Adipocyte (in vitro differentiated cells): ENCODE results near the gene METTL23.
A peak's percentile ranks its signal among the peaks of the same experiment; 100 is the strongest.

ENCODE experiments used
- DNase-seq: peaks from one replicate; pipeline ENCODE4 v3.0.0-alpha.2; 2015; ENCODE audit warnings: low read depth
- H3K27me3 ChIP-seq: replicated peaks from 2 replicates; pipeline ENCODE4 v1.7.0; 2013; ENCODE audit warnings: mild to moderate bottlenecking, low read length, moderate library complexity; ENCODE audit not compliant: control insufficient read depth, insufficient read depth
- H3K36me3 ChIP-seq: 2 replicates; pipeline ENCODE4 v1.7.0; 2013; ENCODE audit warnings: low read length, mild to moderate bottlenecking, moderate library complexity; ENCODE audit not compliant: control insufficient read depth, insufficient read depth, severe bottlenecking
- H3K4me1 ChIP-seq: 2 replicates; pipeline ENCODE4 v1.7.0; 2013; ENCODE audit warnings: mild to moderate bottlenecking, low read length, moderate library complexity; ENCODE audit not compliant: control insufficient read depth, insufficient read depth
- H3K4me3 ChIP-seq: 2 replicates; pipeline ENCODE4 v1.7.0; 2013; ENCODE audit warnings: mild to moderate bottlenecking, low read length, moderate library complexity
- H3K9ac ChIP-seq: 2 replicates; pipeline ENCODE4 v1.7.0; 2013; ENCODE audit warnings: mild to moderate bottlenecking, low read length, moderate library complexity
- H3K9me3 ChIP-seq: 2 replicates; pipeline ENCODE4 v1.7.0; 2013; ENCODE audit warnings: mild to moderate bottlenecking, low read length, moderate library complexity; ENCODE audit not compliant: control insufficient read depth

METTL23 gene

GRCh38 chr17:76753061-76753961 is 26.7 kb downstream of the METTL23 start:
- Histone ChIP-seq H3K36me3 (peaks cover 44% of the 10 kb centered on the region), H3K9me3 (no peaks in the 10 kb centered on the region), H3K27me3 (no peaks in the 10 kb centered on the region), H3K9ac (no peak overlapping the region), H3K4me1 (no peaks in the 10 kb centered on the region), H3K4me3 (no peak overlapping the region)
- no peak for DNase-seq

DNA sequence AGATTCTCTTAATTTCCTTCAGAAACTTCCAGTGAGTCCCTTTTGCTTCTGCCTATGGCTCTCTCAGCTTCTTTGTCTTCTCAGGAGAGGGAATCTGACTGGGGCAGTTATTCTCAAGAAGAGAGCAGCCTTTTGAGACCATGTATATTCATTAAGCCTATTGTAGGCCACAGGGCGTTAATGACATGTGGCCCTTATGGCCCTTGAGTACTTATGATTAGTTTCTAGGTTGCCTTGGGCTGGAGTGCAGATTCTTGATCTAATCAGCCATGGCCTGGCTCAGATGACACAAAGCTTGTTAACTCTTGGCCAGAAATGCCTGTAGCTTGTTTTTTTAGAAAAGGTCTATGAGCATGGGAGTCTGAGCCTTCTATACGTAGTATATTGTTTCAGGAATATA is 28.6 kb downstream of the METTL23 start:
- H3K27me3 ChIP-seq: no peaks in the 10 kb centered on the region
- H3K9ac ChIP-seq: no peak overlapping the region
- H3K4me3 ChIP-seq: no peak overlapping the region
- DNase-seq: no peak
- H3K4me1 ChIP-seq: no peaks in the 10 kb centered on the region
- H3K9me3 ChIP-seq: no peaks in the 10 kb centered on the region
- H3K36me3 ChIP-seq: peaks cover 50% of the 10 kb centered on the region

- Histone ChIP-seq H3K27me3 (no peaks in the 10 kb centered on the region), H3K9me3 (no peaks in the 10 kb centered on the region), H3K4me1 (no peaks in the 10 kb centered on the region), H3K9ac (no peak overlapping the region), H3K4me3 (no peak overlapping the region), H3K36me3 (peaks cover 49% of the 10 kb centered on the region)
- no peak for DNase-seq
Observed at GRCh38 chr17:76757256-76757655, 30.6 kb downstream of the METTL23 start.

DNA sequence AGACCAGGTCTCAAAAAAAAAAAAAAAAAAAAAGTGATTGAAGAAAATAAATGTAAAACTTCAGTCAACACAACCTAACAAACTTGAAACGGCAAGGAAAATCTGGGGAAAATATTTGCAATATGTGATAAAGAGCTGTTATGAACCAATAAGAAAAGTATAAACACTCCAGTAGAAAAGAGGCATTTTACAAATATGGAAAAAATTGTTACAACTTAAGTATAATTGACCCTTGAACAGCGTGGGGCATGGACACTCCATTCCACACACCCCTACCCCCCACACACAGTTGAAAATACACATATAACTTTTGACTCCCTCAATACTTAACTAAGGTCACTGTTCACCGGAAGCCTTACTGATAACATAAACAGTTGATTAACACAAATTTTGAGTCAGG is 31.9 kb downstream of the METTL23 start:
- Histone ChIP-seq H3K27me3 (no peaks in the 10 kb centered on the region), H3K9ac (no peak overlapping the region), H3K36me3 (peaks cover 40% of the 10 kb centered on the region), H3K9me3 (no peaks in the 10 kb centered on the region), H3K4me1 (no peaks in the 10 kb centered on the region), H3K4me3 (no peak overlapping the region)
- no peak for DNase-seq

GRCh38 chr17:76772842-76773525 is 46.3 kb downstream of the METTL23 start:
- Histone ChIP-seq H3K36me3 (peaks cover 63% of the 10 kb centered on the region), H3K4me3 (peak overlapping the region; percentile 45)
- peak; percentile 81 for DNase-seq

DNA sequence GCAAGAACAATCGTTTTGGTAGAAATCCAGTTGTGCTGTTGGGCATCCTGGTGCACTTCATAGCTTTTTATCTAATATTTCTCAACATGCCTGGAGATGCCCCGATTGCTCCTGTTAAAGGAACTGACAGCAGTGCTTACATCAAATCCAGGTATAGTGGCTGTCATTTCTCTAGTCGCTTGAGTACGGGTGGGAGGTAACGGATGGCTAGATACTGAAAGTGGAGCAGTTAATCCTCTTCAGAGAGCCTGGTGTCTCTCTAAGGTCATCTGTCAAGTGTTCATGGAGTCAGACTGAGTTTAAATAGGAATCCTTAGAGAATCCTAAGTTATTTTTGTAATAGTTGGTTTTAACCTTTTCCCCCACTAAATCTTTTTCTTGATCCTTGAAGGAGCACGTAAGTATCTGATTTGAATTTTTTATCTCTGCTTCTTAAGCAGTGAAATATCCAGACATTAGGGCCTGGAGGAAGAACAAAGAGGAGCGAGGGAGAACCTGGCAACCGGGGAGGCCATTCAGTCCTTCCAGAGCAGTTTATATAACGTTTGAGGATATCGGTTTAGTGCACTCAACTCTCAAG is 48.5 kb downstream of the METTL23 start:
- peaks cover 8% of the 10 kb centered on the region for H3K4me1 ChIP-seq
- peaks cover 54% of the 10 kb centered on the region for H3K36me3 ChIP-seq
- H3K9me3 ChIP-seq: no peaks in the 10 kb centered on the region
- H3K9ac ChIP-seq: no peak overlapping the region
- H3K27me3 ChIP-seq: no peaks in the 10 kb centered on the region
- H3K4me3 ChIP-seq: no peak overlapping the region
- no peak for DNase-seq

More at GRCh38 chr17:76772842-76773525, 46.3 kb downstream of the METTL23 start:
- Histone ChIP-seq H3K9me3 (no peaks in the 10 kb centered on the region), H3K4me1 (peaks cover 8% of the 10 kb centered on the region), H3K27me3 (no peaks in the 10 kb centered on the region), H3K9ac (peak overlapping the region; percentile 20)

DNA sequence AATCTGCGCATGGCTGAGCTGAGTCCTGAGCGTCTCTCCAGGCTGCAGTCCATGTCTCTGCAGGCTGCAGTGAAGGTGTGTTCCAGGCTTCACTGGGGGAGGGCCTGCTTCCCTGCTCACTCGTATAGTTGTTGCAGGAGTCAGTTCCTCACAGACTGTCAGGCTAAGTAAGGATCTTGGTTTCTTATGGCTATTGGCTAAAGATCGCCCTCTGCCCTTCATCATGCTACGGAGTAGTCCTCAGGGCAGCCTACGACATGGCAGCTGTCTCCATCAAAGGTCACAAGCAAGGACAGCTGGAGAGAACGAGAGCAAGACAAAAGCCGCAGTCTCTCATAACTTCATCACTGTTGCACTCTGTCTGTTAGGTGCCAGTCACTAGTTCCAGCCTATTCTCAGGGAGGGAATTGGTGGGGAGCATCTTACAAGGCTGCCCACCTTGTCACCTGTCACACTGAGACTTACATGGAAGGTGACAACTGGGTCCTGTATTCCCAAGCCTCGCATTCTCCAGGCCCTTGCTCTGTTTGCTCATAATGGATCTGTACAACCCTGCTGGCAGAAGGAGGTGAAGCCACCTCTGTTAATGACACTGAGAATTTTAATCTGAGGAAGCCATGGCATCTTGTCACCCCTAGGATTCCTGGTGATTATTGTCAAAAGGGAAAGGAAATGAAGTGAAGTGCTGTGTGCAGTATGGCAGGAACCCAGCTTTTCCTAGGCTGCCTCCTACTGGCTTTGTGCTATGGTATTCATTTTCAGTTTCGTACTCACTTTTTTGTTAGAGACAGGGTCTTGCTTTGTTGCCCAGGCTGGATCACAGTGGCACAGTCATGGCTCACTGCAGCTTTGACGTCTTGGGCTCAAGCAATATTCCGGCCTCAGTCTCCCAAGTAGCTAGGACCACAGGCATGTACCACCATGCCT is 54.7 kb downstream of the METTL23 start:
- no peaks in the 10 kb centered on the region for H3K27me3 ChIP-seq
- peaks cover 30% of the 10 kb centered on the region for H3K36me3 ChIP-seq
- H3K9me3 ChIP-seq: no peaks in the 10 kb centered on the region
- H3K4me1 ChIP-seq: no peaks in the 10 kb centered on the region
- H3K9ac ChIP-seq: no peak overlapping the region
- no peak overlapping the region for H3K4me3 ChIP-seq
- DNase-seq: no peak

DNA sequence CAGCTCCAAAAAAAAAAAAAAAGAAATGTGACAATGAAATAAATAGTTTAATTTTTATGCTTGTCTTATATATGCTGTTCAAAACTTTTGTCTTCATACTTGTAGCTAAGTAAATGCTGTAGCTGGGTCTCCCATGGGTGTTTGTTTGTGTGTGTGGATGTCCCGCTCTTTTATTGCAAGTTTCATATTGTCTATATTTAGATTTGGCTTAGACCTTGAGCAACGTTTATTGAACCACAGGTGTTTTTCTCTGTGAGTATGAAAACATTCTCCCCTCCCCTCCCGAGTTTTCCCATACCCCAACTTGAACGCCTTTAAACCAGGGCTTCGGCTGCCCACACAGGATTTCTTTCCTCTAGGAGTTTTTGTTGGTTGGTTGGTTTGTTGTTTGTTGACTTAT is 56.5 kb downstream of the METTL23 start:
- H3K9me3 ChIP-seq: no peaks in the 10 kb centered on the region
- H3K4me1 ChIP-seq: no peaks in the 10 kb centered on the region
- no peak overlapping the region for H3K4me3 ChIP-seq
- H3K9ac ChIP-seq: no peak overlapping the region
- no peak for DNase-seq
- peaks cover 18% of the 10 kb centered on the region for H3K36me3 ChIP-seq
- H3K27me3 ChIP-seq: no peaks in the 10 kb centered on the region
